Measurements from ENCODE around the gene UBE2D4.

DNA sequence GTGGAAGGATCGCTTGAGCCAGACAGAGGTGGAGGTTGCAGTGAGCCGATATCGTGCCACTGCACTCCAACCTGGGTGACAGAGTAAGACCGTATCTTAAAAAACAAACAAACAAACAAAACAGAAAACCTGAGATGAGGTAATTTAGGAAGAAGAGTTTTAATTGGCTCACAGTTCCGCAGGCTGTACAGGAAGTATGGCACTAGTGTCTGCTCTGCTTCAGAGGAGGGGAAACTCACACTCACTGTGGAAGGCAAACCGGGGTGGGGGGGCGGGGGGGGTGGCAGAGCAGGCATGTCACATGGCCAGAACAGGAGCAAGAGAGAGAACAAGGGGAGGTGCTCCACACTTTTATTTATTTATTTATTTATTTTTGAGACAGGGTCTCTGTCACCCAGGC lies 5.1 kb downstream of the UBE2D4 start:
- TF ChIP-seq, protein P1, sequence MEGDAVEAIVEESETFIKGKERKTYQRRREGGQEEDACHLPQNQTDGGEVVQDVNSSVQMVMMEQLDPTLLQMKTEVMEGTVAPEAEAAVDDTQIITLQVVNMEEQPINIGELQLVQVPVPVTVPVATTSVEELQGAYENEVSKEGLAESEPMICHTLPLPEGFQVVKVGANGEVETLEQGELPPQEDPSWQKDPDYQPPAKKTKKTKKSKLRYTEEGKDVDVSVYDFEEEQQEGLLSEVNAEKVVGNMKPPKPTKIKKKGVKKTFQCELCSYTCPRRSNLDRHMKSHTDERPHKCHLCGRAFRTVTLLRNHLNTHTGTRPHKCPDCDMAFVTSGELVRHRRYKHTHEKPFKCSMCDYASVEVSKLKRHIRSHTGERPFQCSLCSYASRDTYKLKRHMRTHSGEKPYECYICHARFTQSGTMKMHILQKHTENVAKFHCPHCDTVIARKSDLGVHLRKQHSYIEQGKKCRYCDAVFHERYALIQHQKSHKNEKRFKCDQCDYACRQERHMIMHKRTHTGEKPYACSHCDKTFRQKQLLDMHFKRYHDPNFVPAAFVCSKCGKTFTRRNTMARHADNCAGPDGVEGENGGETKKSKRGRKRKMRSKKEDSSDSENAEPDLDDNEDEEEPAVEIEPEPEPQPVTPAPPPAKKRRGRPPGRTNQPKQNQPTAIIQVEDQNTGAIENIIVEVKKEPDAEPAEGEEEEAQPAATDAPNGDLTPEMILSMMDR (IDR thresholded peaks at IDR 0.05): no peak
- TF ChIP-seq EZH2phosphoT487 (IDR thresholded peaks at IDR 0.05): no peak
- TF ChIP-seq EZH2 (IDR thresholded peaks at IDR 0.05): no peak
